ENCODE results near the gene TCF12.

DNA sequence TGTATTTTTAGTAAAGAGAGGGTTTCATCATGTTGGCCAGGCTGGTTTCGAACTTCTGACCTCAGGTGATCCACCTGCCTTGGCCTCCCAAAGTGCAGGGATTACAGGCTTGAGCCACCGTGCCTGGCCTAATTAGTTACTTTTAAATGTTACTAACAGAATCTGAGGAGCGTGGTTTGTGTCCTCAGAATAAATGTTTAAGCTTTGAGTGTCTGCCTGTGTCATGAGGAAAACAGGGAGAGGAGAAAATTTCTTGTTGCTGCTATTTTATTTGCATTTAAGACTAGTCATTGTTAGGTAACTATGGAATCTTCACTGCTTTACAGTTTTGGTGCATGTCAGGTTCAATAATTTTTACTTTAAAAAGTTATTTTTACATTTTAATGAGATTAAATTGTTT, 68.8 kb downstream of the TCF12 start:
- no peak for TF ChIP-seq POLR2A (IDR thresholded peaks at IDR 0.05)
- TF ChIP-seq, protein P1, sequence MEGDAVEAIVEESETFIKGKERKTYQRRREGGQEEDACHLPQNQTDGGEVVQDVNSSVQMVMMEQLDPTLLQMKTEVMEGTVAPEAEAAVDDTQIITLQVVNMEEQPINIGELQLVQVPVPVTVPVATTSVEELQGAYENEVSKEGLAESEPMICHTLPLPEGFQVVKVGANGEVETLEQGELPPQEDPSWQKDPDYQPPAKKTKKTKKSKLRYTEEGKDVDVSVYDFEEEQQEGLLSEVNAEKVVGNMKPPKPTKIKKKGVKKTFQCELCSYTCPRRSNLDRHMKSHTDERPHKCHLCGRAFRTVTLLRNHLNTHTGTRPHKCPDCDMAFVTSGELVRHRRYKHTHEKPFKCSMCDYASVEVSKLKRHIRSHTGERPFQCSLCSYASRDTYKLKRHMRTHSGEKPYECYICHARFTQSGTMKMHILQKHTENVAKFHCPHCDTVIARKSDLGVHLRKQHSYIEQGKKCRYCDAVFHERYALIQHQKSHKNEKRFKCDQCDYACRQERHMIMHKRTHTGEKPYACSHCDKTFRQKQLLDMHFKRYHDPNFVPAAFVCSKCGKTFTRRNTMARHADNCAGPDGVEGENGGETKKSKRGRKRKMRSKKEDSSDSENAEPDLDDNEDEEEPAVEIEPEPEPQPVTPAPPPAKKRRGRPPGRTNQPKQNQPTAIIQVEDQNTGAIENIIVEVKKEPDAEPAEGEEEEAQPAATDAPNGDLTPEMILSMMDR (IDR thresholded peaks at IDR 0.05), result no peak

Measured in transverse colon (tissue), 3 donors.